DND-41 (cell line): ENCODE results near the gene CAVIN2.

Experiments
- EZH2 ChIP-seq: IDR thresholded peaks from 3 replicates; pipeline ENCODE4 v1.6.1; 2012; ENCODE audit warnings: borderline replicate concordance, low read depth, mild to moderate bottlenecking, moderate library complexity, low read length, inconsistent platforms; ENCODE audit not compliant: severe bottlenecking
- TF ChIP-seq, protein P1 (sequence below): IDR thresholded peaks from 2 replicates; pipeline ENCODE4 v1.5.1; 2012; ENCODE audit warnings: borderline replicate concordance, low read length, moderate library complexity, mild to moderate bottlenecking; ENCODE audit not compliant: poor library complexity, severe bottlenecking; ENCODE audit errors: extremely low read depth

DNA sequence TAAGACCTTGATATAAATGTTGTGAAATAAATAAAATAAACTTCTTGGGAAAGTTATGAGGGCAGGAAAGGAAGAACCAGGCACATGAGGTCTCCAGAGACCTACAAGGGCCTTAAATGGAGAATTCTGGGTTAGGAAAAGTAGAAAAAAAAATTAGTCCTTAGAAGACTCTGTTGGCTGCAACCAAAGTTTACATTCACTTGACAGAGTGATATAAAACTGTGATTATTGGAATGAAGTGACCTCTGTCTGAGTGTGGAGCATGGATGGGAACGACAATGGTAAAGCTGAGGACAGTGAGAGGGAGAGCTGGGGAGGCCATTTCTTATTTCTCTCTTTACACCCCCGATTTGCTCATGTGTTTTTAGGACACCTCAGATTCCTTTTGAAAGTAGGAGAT lies 29.0 kb upstream of the CAVIN2 start:
- TF ChIP-seq, protein P1, sequence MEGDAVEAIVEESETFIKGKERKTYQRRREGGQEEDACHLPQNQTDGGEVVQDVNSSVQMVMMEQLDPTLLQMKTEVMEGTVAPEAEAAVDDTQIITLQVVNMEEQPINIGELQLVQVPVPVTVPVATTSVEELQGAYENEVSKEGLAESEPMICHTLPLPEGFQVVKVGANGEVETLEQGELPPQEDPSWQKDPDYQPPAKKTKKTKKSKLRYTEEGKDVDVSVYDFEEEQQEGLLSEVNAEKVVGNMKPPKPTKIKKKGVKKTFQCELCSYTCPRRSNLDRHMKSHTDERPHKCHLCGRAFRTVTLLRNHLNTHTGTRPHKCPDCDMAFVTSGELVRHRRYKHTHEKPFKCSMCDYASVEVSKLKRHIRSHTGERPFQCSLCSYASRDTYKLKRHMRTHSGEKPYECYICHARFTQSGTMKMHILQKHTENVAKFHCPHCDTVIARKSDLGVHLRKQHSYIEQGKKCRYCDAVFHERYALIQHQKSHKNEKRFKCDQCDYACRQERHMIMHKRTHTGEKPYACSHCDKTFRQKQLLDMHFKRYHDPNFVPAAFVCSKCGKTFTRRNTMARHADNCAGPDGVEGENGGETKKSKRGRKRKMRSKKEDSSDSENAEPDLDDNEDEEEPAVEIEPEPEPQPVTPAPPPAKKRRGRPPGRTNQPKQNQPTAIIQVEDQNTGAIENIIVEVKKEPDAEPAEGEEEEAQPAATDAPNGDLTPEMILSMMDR, result no peak
- TF ChIP-seq EZH2, result no peak
